NCI-H2227 treated with DMSO at 0.1 percent for 48 hours (cell line): ENCODE results near the gene TMPRSS13.
A peak's percentile ranks its signal among the peaks of the same experiment; 100 is the strongest.

Experiments used
- DNase-seq: peaks from one replicate; lab custom pipeline; 2025; lab: John Stamatoyannopoulos, UW

Gene TMPRSS13

GRCh38 chr11:117891362-117891761, 37.8 kb downstream of the TMPRSS13 start:
- no peak for DNase-seq

DNA sequence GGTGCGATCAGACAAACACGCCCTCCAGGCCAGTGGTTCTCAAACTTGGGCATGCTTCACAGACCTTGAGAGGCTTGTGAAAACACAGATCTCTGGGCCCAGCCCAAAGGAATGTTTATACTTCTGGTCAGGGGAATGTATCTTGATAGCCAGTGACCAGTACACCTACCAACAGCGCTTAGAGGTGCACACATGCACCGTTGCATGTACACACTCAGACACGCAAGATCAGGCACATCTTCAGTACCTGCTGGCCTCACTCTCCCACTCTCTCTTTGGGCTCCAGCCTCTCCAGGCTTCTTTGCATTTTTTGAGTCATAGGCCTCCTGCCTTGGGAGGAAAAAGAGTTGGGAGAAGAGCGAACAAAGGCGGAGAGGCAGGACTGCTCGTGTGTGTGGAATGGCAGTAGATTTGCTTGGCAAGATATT, 41.0 kb downstream of the TMPRSS13 start:
- DNase-seq, result no peak

GRCh38 chr11:117887431-117888138, 41.6 kb downstream of the TMPRSS13 start:
- DNase-seq, result peak; percentile 29

DNA sequence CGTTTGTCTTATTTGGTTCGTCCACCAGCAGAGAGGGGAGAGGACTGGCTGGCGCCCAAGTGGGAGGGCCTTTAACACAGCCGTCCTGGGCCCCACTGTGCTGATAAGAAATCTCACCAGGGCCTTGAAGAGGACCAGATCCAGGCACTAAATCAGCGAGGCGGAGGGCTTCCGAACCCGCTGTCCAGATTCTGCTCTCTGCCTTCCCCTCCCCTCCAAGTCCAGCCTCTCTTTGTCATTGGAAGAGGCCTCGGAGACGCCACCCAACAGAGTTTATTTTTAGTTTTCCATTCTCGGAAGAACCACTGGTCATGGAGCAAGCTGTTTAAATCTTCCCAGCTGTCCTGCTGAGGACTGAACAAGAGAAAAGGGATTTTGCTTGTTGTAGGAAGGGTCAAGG, 43.4 kb downstream of the TMPRSS13 start:
- DNase-seq, result no peak

DNA sequence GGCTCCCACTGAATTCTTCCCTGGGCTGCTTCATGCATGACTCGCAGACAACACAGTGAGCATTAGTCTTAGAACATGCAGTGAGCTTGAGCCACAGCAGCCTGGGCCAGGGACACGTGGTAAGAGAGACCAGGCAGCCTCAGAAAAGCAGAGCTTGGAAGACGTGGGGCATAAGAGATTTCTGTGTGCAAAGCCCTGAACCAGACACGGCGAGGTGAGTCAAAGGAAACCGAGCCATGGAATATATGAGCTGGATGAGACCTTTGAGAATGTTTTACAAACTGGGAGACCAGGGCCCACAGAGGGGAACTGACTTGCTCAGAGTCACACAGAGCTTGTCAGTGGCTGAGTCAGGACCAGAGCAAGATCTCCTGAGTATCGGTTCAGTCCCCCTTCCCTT, 44.2 kb downstream of the TMPRSS13 start:
- no peak for DNase-seq

- DNase-seq, result peak; percentile 9
Measured at GRCh38 chr11:117883063-117883462, 46.1 kb downstream of the TMPRSS13 start.

DNA sequence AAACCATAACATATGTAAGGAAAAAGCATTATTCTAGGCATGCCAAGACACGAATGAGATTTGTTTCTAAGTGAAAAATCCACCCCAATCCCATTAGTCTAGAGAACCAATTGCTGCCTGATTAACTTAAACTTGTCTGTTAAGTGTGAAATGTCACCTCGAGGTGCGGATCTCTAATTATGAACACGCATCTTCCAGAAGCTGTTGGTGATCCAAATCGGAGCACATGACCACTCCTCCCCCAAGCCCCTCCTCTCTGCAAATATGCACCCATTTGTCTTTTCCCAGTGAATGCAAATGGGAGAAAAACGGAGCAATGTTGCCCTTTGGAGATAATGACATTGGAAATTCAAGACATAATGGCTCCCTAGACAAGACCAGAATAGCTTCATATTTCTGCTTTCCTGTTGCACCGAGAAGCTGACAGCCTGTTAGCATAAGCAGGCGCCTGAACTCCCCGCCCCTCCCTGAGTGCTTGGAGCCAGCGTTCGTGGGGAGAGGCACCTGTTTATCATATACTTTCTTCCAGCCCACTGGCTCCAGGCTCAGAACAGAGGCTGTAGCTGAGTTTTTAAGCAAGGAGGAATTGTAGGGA, 46.8 kb downstream of the TMPRSS13 start:
- peak; percentile 52 for DNase-seq

DNA sequence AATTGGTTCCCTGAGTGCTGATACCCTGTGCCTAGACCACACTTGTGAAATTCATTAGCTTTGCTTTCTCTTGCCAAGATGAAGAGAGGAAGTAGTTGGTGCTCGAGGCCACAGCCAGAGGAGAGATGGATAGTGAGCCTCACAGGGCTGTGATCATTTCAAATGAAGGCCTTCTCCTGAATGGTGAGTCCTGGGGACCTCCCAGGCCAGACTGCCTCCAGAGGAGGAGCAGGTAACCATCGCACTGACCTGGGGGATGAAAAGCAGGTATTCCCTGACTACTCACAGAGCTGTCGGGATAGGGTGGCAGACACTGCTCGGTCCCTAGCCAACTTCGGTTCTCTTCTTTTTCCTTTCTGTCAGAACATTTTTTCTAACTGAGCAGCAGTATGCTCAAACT, 48.0 kb downstream of the TMPRSS13 start:
- no peak for DNase-seq

GRCh38 chr11:117879516-117880480, 49.4 kb downstream of the TMPRSS13 start:
- no peak for DNase-seq

GRCh38 chr11:117878939-117879475, 50.2 kb downstream of the TMPRSS13 start:
- no peak for DNase-seq

- DNase-seq, result no peak
Measured at GRCh38 chr11:117878314-117878938, 50.8 kb downstream of the TMPRSS13 start.

GRCh38 chr11:117877120-117877784, 52.0 kb downstream of the TMPRSS13 start:
- DNase-seq, result no peak

DNA sequence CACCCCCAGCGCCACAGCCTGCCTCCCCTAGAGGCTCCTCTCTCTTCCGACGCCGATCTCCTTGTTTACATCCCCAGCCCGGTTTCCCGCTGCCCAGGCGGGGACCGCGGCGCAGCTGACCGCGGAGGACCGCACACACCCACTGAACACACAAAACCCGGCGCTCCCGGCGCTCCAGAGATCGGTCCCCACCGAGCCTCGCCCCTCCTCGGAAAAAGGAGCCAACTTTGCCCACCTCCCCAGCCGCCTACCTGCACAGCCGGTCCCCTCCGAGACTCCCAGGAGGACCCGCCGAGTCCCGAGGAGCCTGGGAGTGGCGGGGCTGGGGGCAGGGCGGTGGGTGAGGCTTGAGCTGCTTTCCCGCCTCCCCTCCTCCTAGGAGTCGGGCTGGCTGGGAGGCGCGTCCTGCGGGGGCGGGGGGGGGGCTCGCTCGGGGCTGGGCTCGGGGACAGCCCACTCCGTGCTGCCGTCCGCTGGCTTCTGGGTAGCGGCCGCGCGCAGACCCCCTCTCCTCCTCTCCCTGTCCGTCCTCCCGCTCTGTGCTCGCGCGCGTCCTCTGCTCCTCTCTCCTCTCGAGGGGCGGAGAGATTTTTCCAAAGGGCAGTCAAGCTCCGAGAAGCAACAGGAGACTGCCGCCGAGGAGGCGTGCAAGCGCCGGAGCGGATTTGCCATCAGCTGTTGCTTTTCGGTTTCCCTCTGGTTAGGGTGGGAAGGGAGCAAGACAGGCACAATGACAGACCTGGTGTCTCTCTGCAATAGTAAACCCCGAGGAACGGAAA, 52.7 kb downstream of the TMPRSS13 start, which contains the start of gene FXYD6:
FXYD6 (minus strand) TSS at position 318 of the 779 bp plus-strand sequence. CDS start 33,882 bp downstream, outside the sequence.
- DNase-seq, result peak; percentile 84

- DNase-seq, result no peak
Measured at GRCh38 chr11:117876059-117876340, 53.2 kb downstream of the TMPRSS13 start.

GRCh38 chr11:117875382-117876058, 53.7 kb downstream of the TMPRSS13 start:
- peak; percentile 45 for DNase-seq

DNA sequence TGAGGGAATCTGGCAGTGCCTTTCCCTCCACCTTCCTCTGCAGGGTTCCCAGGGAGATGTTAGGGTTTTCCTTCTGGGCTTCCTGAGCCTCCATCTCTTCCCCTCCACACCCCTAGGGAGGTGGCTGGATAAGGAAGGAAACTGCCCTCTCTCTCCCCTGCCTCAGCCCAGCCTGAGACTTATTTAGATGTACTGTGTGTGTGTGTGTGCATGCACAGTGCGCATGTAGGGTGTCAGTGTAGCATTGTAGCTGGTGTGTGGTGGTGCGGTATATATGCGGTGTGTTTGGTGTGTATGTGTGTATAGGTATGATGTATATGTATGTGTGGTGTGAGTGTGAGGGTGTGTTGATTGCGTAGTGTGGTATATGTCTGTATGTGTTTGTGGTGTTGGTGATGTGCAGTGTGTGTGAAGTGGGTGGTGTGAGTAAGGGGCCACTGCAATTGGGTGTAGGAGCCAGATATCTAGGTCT, 54.3 kb downstream of the TMPRSS13 start:
- DNase-seq, result no peak

DNA sequence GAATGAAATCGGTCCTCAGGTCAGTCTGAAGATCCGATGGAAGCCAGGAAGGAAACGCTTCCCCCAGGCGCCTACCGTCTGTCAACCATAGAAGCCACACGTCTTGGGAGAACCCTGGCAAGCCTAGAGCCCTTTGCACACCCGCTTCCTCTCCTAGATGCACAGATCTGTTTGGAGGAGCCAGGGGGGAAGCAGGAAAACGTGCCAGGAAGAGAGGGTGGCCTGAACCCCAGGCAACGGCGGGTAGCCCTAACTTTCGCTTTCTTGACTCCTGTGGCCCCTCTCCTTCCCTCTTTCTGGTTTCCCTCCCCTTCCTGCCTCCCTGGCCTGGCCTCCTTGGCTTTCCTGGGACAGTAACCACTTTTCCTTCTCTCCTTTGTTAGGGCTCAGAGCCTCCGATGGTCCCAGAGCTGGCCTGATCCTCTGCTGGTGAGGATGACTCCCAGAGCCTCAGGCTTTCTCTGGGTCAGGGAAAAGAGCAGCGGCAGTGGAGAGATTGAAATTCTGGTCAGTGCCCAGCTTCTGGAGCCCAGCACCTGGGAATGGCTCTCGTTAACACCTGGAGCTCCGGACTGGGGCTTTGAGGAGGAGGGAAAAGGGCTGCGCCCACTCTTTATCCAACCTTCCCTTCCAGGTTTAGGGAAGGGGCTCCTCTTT, 54.8 kb downstream of the TMPRSS13 start:
- DNase-seq, result no peak

DNA sequence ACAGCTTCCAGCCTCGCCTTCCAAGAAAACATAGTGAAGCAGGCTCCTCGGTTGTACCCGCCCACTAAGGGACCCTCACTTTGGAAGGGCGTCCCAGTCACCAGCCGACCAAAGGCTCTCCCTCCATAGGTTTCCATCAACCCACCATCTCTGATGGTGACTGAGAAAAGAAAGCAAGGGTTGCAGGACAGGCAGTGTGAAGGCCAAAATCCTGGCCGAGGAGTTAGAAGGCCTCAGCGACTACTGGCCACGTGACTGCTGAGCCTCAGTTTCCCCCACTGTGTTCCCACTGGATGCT, 55.4 kb downstream of the TMPRSS13 start:
- DNase-seq, result no peak

DNA sequence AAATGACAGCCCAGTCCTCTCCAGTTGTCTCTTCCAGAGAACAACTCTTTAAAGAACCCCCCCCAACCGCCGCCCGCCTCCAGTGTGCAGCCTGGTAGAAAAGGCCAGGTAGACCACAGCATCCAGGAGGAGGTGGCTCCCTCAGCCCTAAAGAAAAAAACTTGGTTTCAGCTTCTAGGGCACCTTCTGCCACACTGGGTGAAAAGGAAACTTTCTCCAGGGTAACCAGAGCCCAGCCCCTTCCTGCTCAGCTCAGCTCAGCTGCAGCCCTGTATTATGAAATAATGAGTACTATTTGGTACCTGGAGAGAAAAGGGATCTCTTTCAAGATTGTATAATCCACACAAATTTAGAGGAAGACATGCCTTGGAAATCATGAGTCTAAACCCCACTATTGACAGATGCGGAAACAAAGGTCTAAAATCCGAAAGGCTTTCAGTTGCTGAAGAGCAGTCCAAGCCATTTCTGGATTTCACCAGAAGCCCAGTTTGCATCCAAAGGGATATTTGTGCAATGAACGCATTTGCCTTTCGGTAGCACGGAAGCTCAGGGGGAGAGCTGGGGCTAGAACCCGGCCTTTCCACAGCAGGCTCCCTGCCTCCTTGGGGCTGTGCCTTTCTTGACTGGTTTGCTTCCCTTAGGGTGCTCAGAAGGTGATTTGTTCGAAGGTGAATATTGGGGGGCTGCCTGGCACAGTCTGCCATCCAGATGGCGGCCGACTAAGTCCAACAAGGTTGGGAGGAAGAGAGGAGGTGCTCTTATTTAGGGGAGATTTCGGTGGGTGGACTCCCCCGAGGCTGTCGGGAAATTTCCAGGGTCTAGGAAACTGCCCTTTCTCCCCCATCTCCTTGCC, 56.0 kb downstream of the TMPRSS13 start:
- no peak for DNase-seq
